SK-N-SH treated with all-trans-retinoic acid at 6 μM for 48 hours (cell line): ENCODE data around the gene CACNA1H.

Source experiments
- ATAC-seq: fragments of 200-7000 bp; cut with Tn5 transposase; 3 replicates; pipeline ENCODE4 v1.9.1; 2020; ENCODE audit warnings: mild to moderate bottlenecking, moderate library complexity
- ARNTL ChIP-seq: fragments of 450-650 bp; formaldehyde crosslinking; IDR thresholded peaks from 2 replicates; pipeline ENCODE4 v1.5.0; 2020; ENCODE audit warnings: low read depth, mild to moderate bottlenecking, moderate library complexity, borderline replicate concordance
- BACH2 ChIP-seq: fragments of 250-450 bp; sonication (Bioruptor Pico); IDR thresholded peaks from 2 replicates; pipeline ENCODE4 v1.9.0; 2021; ENCODE audit warnings: mild to moderate bottlenecking, borderline replicate concordance
- CREB5 ChIP-seq: fragments of 250-450 bp; sonication (Bioruptor Pico); IDR thresholded peaks from 2 replicates; pipeline ENCODE4 v1.5.1; 2020; ENCODE audit warnings: low read depth, mild to moderate bottlenecking, moderate library complexity
- CSDC2 ChIP-seq: fragments of 250-450 bp; sonication (Bioruptor Pico); IDR thresholded peaks from 2 replicates; pipeline ENCODE4 v1.5.0; 2020; ENCODE audit warnings: mild to moderate bottlenecking, moderate library complexity
- CSRNP3 ChIP-seq: fragments of 250-450 bp; sonication (Bioruptor Pico); IDR thresholded peaks from 2 replicates; pipeline ENCODE4 v1.5.1; 2021; ENCODE audit warnings: mild to moderate bottlenecking, moderate library complexity
- ESRRG ChIP-seq: fragments of 250-450 bp; sonication (Bioruptor Pico); IDR thresholded peaks from 2 replicates; pipeline ENCODE4 v1.6.1; 2021; ENCODE audit warnings: mild to moderate bottlenecking
- GLIS3 ChIP-seq: fragments of 250-450 bp; sonication (Bioruptor Pico); IDR thresholded peaks from 2 replicates; pipeline ENCODE4 v1.5.0; 2020; ENCODE audit warnings: mild to moderate bottlenecking, moderate library complexity
- ISL1 ChIP-seq: fragments of 250-450 bp; sonication (Bioruptor Pico); IDR thresholded peaks from 2 replicates; pipeline ENCODE4 v2.1.2; 2022; ENCODE audit warnings: mild to moderate bottlenecking, moderate library complexity
- OSR1 ChIP-seq: fragments of 250-450 bp; sonication (Bioruptor Pico); IDR thresholded peaks from 2 replicates; pipeline ENCODE4 v1.8.0; 2022; ENCODE audit warnings: moderate library complexity, mild to moderate bottlenecking, inconsistent platforms
- PATZ1 ChIP-seq: fragments of 250-450 bp; sonication (Bioruptor Pico); IDR thresholded peaks from 2 replicates; pipeline ENCODE4 v1.8.0; 2020; ENCODE audit warnings: mild to moderate bottlenecking, moderate library complexity, borderline replicate concordance
- POU6F1 ChIP-seq: fragments of 250-450 bp; sonication (Bioruptor Pico); IDR thresholded peaks from 2 replicates; pipeline ENCODE4 v1.8.0; 2021; ENCODE audit warnings: low read depth, mild to moderate bottlenecking, moderate library complexity, borderline replicate concordance
- PPARA ChIP-seq: fragments of 250-450 bp; sonication (Bioruptor Pico); IDR thresholded peaks from 2 replicates; pipeline ENCODE4 v1.5.0; 2020; ENCODE audit warnings: mild to moderate bottlenecking, borderline replicate concordance
- RARB ChIP-seq: fragments of 250-450 bp; sonication (Bioruptor Pico); IDR thresholded peaks from 2 replicates; pipeline ENCODE4 v1.8.0; 2021; ENCODE audit warnings: mild to moderate bottlenecking, moderate library complexity
- SNAI2 ChIP-seq: fragments of 250-450 bp; sonication (Bioruptor Pico); IDR thresholded peaks from 2 replicates; pipeline ENCODE4 v1.5.0; 2020; ENCODE audit warnings: mild to moderate bottlenecking, moderate library complexity
- TCF4 ChIP-seq: fragments of 250-450 bp; sonication (Bioruptor Pico); IDR thresholded peaks from 2 replicates; pipeline ENCODE4 v1.8.0; 2021; ENCODE audit warnings: mild to moderate bottlenecking, moderate library complexity, borderline replicate concordance
- TOX ChIP-seq: fragments of 250-450 bp; sonication (Bioruptor Pico); IDR thresholded peaks from 2 replicates; pipeline ENCODE4 v1.8.0; 2021; ENCODE audit warnings: mild to moderate bottlenecking, moderate library complexity, borderline replicate concordance
- ZC3H10 ChIP-seq: fragments of 250-450 bp; sonication (Bioruptor Pico); IDR thresholded peaks from 2 replicates; pipeline ENCODE4 v1.5.1; 2021; ENCODE audit warnings: mild to moderate bottlenecking, moderate library complexity
- ZFP3 ChIP-seq: fragments of 250-450 bp; sonication (Bioruptor Pico); IDR thresholded peaks from 2 replicates; pipeline ENCODE4 v1.5.0; 2020; ENCODE audit warnings: mild to moderate bottlenecking, moderate library complexity
- ZFP30 ChIP-seq: fragments of 450-650 bp; formaldehyde crosslinking; IDR thresholded peaks from 2 replicates; pipeline ENCODE4 v1.5.0; 2022; ENCODE audit warnings: mild to moderate bottlenecking, moderate library complexity
- ZNF565 ChIP-seq: fragments of 450-650 bp; formaldehyde crosslinking; conservative IDR thresholded peaks from 2 replicates; pipeline ENCODE4 v1.5.0; 2020; ENCODE audit warnings: low read depth, mild to moderate bottlenecking, moderate library complexity
- ZNF8 ChIP-seq: fragments of 450-650 bp; formaldehyde crosslinking; IDR thresholded peaks from 2 replicates; pipeline ENCODE4 v1.5.0; 2020; ENCODE audit warnings: mild to moderate bottlenecking, moderate library complexity

Gene CACNA1H

GRCh38 chr16:1222553-1223354, 69.8 kb downstream of the CACNA1H start:
- no peak for ATAC-seq
- TF ChIP-seq ISL1 (CRISPR knock-in tag) (no peak), ZNF565 (CRISPR knock-in tag) (no peak), ESRRG (CRISPR knock-in tag) (no peak), PPARA (no peak), ZFP3 (CRISPR knock-in tag) (no peak), CSDC2 (CRISPR knock-in tag) (no peak), RARB (CRISPR knock-in tag) (no peak), CSRNP3 (no peak), BACH2 (no peak), ZFP30 (CRISPR knock-in tag) (no peak), TOX (no peak), PATZ1 (CRISPR knock-in tag) (no peak), OSR1 (CRISPR knock-in tag) (no peak), ZC3H10 (CRISPR knock-in tag) (no peak), ZNF8 (no peak), ARNTL (CRISPR knock-in tag) (no peak), CREB5 (CRISPR knock-in tag) (no peak), GLIS3 (no peak), TCF4 (CRISPR knock-in tag) (no peak)

GRCh38 chr16:1223355-1224214, 70.7 kb downstream of the CACNA1H start:
- no peak for TF ChIP-seq ZC3H10 (CRISPR knock-in tag)
- no peak for TF ChIP-seq ZFP30 (CRISPR knock-in tag)
- no peak for TF ChIP-seq SNAI2 (CRISPR knock-in tag)
- no peak for TF ChIP-seq GLIS3
- TF ChIP-seq PATZ1 (CRISPR knock-in tag), result no peak
- TF ChIP-seq POU6F1 (CRISPR knock-in tag), result no peak
- no peak for TF ChIP-seq ZFP3 (CRISPR knock-in tag)
- TF ChIP-seq ZNF565 (CRISPR knock-in tag), result no peak
- no peak for TF ChIP-seq TOX
- no peak for TF ChIP-seq ARNTL (CRISPR knock-in tag)
- TF ChIP-seq CSRNP3, result no peak
- no peak for TF ChIP-seq TCF4 (CRISPR knock-in tag)
- no peak for ATAC-seq
